DND-41 (cell line): ENCODE results near the gene ENTR1.

Experiments
- EZH2 ChIP-seq: IDR thresholded peaks from 3 replicates; pipeline ENCODE4 v1.6.1; 2012; ENCODE audit warnings: borderline replicate concordance, low read depth, mild to moderate bottlenecking, moderate library complexity, low read length, inconsistent platforms; ENCODE audit not compliant: severe bottlenecking
- TF ChIP-seq, protein P1 (sequence below): IDR thresholded peaks from 2 replicates; pipeline ENCODE4 v1.5.1; 2012; ENCODE audit warnings: borderline replicate concordance, low read length, moderate library complexity, mild to moderate bottlenecking; ENCODE audit not compliant: poor library complexity, severe bottlenecking; ENCODE audit errors: extremely low read depth

DNA sequence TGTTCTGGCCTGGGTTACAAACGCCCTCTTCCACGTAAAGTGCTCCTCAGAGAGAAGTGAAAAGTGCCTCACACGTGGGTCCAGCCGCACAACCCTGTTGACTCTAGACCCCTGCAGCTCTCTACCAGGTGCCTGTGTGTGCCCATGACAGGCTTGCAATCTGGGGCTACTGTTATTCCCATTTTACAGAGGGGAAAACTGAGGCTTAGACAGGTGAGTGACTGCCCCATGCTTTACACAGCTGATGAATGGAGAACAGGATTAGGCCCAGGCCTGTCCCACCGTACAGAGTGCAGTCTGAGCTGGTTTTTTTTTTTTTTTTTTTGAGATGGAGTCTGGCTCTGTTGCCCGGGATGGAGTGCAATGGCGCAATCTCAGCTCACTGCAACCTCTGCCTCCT lies 35.4 kb upstream of the ENTR1 start:
- TF ChIP-seq, protein P1, sequence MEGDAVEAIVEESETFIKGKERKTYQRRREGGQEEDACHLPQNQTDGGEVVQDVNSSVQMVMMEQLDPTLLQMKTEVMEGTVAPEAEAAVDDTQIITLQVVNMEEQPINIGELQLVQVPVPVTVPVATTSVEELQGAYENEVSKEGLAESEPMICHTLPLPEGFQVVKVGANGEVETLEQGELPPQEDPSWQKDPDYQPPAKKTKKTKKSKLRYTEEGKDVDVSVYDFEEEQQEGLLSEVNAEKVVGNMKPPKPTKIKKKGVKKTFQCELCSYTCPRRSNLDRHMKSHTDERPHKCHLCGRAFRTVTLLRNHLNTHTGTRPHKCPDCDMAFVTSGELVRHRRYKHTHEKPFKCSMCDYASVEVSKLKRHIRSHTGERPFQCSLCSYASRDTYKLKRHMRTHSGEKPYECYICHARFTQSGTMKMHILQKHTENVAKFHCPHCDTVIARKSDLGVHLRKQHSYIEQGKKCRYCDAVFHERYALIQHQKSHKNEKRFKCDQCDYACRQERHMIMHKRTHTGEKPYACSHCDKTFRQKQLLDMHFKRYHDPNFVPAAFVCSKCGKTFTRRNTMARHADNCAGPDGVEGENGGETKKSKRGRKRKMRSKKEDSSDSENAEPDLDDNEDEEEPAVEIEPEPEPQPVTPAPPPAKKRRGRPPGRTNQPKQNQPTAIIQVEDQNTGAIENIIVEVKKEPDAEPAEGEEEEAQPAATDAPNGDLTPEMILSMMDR = no peak
- TF ChIP-seq EZH2 = no peak
